HG02798 (cell line): Measurements from ENCODE around the gene LNX1.

Experiments
- ATAC-seq: cut with Tn5 transposase; IDR thresholded peaks from one replicate; pipeline ENCODE4 v1.9.1; 2021; ENCODE audit warnings: mild to moderate bottlenecking; ENCODE audit not compliant: unreplicated experiment, poor library complexity

LNX1 gene

DNA sequence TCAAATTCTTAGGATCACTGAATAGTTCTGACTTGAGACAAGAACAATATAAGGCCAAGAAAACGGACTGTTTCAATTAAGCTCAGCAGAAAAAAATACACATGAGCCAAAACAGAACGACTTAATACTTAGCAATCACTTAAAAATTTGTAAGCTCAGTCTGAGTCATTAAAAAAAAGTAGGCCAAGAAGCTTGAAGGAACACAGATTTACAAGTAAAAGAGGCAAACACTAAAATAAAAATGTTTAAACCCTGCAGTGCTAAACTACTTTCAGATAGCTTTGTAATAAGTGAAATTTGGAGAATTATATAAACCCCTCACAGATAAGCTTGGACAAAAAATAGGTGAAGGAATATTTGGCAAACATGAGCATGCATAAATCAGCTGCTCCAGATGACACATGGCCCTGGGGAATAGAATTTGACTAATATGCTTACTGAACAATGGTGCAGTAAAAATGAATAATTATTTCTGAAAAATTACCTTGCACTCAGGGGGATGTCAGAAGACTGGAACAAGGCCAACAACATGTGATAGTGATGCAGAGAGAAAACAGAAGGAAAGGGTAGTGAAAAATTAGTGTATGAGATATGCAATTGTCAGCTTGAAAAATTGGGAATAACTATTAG, 49.6 kb downstream of the LNX1 start:
- no peak for ATAC-seq

DNA sequence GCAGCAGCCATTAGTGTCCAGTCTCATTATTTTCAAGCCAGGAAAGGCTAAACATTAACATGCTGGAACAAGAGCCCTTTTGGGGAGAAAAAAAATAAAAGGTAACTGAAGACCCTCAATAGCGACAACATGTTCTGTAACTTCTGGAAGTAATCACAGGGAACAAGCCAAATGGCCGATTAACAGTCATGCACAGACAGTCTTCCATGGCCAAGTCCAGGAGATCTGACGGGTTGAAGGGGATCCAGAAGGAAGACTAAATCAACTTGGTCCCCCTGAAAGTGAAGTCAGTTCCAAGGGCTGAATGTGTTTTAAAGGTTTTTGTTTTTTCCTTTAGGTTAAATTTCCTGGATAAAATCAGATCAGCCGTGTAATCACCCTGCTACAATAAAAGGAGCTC, 52.5 kb downstream of the LNX1 start:
- no peak for ATAC-seq

DNA sequence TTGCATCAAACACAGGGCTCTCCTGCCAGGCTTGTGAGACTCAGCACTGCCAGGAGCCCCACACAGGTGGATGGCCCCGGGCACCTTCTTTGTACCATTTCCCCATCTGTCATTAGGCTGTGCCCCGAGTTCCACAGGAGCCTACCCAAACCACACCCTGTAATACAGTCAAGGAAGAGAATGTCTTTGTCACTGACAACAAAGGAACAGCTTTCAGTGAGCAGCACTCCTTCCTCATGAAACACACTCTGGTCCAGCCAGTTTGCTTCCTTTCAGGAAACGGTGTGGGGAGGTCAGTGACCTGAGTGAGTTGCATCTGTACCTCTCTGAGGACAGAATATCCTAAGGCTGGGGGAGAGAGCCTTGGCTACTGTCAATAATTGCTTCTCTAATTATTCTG, 53.7 kb downstream of the LNX1 start:
- no peak for ATAC-seq

DNA sequence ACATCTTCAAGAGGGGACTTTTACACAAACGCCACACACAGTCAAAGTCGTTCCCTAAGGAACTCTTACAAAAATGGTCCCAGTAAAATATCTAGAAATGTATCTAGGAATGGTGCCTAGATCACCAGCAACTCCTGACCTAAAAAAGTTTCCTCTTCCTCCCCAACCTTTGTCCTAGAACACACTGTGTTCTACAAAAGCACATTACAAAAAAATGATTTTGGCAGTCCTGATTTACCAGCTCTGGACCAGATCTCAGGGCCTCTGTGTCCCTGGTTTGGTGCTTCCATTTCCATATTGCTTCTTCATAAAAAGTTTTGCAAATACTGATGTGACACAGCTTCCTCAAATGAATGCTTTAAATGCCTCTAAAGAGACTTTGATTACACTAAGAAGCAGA, 55.0 kb downstream of the LNX1 start:
- no peak for ATAC-seq

DNA sequence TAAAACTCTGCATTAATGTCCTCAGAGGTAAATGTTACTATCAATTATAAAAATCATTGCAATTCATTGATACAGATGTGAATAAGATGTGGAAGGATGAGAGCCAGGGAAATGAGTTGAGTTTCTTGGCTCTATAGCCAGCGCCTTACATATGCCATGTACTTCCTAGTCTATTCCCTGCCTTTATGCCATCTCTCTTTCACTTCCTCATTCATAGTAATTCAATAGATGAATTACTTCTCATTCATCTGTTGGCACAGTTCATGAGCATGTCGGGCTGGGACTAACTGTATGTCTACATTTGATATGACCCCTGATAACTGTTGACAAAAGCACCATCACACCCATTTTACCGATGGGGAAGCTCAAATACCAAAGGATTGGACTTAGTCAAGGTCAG, 55.7 kb downstream of the LNX1 start:
- ATAC-seq = no peak

DNA sequence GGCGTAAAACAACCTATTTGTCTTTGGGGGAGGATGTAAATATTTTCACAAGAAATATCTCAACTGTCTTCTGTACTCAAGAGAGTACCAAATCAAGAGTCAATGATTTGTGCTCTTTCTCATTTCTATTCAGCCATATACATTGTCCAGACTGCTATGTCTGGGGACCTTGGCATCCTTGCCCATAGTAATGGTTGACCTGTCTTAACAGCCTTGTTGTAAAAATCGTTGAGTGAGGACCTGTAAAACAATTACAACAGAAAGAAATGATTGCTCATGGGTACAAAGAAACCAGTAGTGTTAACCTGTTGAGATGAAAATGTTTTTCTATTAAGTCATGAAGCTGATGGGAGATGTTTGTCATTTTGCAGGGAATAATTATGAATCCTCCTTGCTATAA, 56.6 kb downstream of the LNX1 start:
- ATAC-seq = no peak

DNA sequence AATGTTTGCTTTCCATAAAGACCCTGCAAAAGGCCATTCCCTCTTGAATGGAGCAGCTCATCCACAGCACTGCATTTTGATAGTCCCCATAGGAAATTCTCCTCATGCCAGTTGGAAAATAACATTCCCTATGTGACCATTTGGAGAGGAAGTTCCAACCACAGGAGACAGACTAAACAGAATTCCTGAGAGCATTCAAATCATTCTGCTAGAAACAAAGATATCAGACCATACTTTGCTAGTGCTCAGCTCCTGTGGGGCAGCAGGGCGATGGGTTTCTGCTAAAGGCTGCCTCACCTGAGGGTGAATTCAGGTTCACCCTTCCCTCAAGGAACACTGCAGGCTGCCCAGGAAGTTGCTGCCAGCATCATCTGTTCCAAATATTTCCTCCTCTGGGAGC, 58.8 kb downstream of the LNX1 start:
- ATAC-seq = no peak

DNA sequence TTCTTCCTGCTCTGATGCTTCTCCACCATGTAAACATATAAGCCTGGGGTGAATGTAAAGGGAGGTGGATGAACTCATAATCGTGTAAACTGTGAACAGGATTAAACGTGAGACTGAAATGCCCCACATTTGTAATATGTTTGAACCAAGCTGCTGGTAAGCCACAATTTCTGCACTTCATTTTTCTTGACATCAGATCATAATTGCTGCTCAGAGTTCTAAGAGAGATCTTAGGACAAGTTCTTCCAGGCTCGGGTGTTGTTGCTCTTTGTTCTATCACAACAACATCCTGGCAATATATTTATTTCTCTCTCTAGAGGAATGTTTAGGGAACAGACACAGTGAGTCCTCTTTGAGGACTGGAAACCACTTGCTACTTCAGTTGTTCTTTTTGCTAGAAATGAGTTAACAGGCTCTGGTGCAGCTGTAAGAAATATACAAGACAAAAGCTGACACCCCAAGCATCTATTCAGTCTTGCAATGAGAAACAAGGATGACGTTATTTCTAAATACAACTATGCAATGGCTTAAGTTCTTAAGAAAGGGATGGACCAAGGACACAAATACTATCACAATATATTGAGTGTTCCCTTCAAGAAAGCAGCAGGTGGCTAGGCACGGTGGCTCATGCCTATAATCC, 59.6 kb downstream of the LNX1 start:
- no peak for ATAC-seq

DNA sequence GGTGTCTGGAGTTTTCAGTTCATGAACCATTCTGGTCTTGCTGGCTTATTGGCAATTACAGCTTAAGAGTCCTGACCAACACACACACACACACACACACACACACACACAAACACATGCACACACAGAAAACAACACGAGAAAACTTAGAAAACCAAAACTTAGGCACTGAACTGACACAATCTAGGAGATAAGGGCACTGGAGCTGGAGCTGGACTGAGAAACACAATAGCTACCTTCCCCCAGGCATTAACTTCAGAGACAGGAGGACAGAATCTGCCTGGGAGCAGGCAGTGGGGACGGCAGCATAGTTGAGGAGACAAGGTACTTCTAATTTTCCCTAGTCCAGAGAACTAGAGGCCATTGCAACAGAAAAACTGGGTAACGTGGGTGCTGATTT, 62.3 kb downstream of the LNX1 start:
- ATAC-seq = no peak

DNA sequence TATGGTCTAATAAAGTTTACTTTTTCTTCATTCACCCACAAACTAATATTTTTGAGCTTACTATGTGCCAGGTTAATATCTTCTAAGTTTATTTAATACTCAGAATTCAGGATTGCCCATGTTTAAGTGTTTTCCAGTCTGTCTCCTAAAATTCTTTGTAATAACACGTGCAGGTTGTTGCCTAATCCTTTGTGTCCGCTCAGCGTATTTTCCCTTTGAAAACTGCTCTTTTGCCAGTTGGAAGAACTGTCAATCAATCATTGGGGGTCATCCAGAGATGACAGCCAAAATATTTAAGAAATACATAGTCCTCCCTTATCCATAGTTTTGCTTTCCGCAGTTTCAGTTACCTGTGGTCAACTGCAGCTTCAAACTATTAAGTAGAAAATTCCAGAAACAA, 63.4 kb downstream of the LNX1 start:
- no peak for ATAC-seq

DNA sequence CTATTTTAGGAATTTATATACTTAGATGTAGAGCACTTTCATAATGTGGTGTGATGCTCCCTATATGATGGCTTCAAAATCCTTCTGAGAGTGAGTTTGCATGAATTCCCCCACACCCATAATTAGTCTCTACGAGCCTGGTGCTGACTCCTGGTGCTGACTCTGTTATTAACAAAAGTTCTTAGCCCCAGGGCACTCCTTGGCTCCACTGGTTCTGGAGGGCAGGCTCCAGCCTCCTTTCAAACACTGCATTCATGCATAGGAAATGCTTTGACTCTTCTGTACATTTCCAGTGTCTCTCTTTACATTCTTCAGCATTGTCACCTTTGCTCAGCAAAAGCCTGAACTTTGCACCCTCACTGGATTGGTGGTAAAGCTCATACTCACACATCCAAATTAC, 64.0 kb downstream of the LNX1 start:
- no peak for ATAC-seq

DNA sequence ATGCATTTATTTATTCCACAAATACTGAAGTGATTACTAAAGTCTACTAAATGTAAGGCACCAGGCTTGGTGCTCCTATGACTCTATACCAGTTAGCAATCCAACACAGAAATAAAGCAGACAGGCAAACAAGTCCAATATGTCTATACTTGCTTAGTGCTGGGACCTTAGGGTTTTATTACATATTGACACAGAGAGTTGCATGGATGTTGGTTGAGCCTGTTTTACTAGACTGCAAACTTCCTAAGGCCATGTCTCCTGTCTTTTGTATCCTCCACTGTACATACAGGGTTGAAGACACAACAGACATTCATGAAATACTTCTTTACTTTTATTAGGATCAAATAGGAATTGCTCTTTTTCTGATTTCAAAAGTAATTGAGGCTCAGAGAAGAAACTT, 69.0 kb downstream of the LNX1 start:
- ATAC-seq = no peak

DNA sequence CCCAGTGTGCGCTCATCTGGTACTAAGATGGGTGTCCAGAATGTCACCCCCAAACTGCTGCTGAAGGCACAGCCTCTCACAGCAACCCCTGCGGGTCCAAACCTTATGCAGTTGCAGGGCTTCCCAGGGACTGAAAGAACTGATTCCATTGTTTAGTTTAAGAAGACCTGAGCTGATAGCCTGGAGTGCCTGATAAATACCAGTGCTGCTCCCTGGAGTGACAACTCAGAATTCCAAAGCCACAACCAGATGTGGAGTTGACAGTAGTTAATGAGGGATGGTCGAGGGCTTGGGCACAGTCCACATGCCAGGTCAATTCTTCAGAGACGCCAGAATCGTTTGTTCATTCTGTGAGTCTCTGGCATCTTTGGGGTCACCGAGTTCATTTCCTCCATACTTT, 71.2 kb downstream of the LNX1 start:
- ATAC-seq = no peak

DNA sequence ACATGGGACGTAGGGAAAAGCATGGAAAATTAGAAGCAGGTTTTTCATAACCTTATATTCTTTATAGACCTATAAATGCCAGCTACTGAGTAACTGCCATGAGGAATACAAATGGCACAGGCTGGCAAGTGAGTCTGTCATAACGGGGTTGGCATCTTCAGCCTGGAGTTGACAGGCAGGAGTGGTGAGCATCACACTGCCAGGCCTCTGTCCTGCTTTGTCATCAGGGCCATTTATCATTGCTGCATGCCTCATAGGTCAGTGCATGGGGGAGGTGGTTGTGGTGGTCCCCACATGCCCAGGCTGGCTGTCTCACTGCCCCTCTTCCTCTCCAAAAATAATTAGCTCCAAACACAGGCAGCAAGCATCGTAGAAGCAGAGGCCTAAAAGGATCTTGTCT, 72.5 kb downstream of the LNX1 start:
- no peak for ATAC-seq

DNA sequence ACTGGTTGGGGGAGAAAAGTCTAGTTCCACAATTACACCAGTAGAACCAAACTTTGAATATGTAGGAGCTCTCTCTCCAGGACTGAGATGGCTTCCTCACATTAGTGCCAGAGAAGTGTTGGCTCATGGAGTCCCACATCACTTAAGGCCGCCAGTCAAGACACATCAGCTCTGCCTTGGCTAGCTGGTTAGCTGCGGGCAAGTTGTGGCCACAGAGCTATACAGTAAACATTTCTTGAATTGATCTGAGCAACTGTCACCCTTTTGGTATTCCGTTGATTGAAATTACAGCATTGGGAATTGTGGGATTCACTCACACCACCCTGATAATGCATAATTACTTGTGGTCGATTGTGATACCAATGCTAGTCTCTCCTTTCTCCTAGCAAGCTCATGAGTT, 76.2 kb downstream of the LNX1 start:
- ATAC-seq = no peak

DNA sequence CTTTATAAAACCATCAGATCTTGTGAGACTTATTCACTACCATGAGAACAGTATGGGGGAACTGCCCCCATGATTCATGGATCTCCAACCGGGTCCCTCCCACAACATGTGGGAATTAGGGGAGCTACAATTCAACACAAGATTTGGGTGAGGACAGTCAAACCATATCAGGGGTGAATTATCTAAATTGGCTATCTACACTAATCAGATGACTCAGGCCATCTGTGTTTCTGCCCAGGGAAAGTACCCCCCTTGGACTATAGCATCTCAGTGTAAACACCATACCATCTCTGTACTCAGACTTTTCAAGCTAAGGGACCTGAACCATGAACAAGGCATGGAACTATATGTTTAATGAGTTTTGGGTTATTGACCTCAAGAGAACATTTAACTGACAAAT, 76.8 kb downstream of the LNX1 start:
- ATAC-seq = no peak

DNA sequence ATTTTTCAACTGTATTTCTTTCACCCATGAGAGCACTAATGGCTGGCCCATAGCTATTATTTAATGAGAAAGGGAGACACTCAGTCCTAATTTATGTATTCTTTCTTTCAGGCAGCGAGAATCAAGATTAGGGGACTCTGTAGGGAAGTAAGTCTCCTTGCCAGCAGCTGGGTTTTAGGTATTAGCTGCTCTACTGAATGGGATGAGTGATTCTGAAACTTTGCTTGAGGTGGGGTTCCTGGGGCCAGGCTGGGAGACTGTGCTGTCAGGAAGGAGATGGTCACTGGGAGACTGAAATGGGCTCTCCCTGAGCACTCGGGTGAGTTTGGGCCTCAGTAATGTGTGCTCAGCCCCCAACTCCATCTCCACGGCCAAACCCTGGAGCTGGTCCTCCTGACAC, 78.7 kb downstream of the LNX1 start:
- no peak for ATAC-seq

DNA sequence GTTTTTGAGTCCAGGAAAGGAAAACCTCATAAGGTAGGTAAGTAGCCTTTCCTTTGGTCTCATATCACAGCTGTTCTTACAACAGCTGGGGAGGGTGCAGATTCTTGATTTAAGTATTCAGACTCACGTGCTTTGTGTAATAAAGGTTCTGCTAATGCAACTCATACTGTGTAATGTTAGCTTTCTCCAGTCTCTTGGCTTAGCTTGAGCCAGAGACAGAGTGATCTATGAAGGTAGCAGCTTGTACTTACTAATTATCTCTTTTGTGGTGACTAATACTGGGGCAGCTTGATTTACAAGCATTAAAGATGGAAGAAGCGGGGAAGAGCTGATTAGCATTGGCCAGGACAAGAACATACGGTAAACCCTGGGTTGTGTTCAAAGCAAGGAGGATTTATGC, 80.3 kb downstream of the LNX1 start:
- ATAC-seq = no peak

DNA sequence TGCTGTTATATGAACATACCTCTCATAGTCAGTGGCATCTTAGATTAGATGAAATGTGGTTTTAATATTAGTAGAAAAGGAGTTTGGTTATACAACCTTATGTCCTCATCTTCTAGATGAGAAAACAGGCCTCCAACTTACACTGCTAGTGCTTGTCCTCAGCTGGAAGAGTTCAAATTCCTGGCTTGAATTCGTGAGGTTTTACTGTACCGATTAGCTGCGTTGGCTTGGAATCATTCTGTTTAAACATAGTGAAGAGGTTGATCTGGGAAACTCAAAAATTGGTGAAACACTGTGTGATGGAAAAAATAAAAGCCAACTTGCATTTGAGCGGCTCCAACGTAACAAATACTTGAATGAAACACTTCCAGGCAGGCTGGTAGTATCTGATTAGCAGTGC, 81.0 kb downstream of the LNX1 start:
- ATAC-seq = no peak

DNA sequence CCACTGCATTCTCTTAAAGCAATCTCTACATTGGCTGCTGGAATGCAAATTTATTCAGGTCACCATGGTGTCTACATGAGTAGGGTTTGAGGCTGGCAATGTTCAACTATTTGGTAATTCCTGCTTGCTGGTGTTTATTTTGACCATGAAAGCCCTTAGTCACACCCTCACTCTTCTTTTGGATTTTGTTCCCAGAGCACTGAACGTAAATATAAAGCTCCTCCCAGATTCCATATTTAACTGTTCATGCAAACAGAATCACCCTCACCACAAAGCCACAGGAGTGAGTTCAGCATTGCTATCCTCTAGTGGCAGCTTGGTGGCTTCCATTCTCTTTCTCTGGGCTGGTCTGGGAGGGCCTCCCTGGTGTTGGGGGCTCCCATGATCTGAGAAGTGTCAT, 82.8 kb downstream of the LNX1 start:
- no peak for ATAC-seq

DNA sequence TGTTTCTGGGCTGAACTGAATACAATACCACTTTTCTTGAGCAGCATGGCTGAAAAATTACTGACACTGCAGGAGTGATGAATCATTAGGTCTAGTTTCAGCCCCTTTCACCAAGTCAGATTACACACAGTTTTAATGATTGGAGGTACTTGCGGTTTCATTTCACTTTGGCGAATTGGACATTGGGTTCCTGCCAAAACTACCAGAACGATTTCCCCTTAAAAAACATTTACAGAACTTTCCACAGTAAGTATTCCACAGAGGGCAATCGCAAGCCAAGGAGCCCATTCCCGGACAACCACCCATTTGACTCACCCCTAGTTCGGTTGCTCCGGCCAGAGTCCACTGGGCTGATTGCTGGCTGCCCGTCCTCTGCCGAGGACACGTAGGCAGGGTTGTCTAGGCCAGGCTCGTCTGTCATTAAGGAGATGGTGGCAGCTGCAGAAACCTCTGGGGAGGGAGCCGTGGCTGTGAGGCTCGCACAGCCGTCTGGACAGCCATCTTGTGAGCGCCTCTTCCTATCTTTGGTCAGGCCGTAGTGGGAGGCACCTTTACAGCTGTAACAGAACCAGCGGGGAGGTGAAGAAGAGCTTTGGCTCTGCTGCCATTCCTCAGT, 83.5 kb downstream of the LNX1 start:
- ATAC-seq = no peak

DNA sequence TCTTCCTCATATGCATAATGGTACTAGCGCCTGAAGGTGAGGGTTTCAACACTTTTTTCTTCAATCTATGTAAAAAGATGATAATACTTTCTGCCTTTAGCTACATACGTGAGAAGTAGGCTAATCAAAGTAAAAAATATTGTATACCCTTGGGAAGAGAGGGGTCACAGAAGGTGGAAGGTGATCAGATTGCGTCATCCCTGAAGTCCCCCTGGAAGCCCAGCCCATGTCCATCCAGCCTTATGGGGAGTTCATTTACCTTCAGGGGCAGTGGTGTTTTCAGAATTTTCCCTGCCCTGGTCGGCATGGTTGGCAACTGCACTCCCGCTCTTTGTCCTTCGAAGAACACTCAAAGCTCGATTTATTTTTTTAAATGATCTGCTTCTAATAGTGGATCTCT, 84.2 kb downstream of the LNX1 start:
- ATAC-seq = no peak
